Measurements from ENCODE around the gene PDIA5. TPM values are rescaled to one million over a fixed set of nuclear protein-coding genes. Genes with fewer than 3 reads are reported as not detected.

The PDIA5 gene
- total RNA-seq, 1 donor from 2014 or later = 128 TPM

DNA sequence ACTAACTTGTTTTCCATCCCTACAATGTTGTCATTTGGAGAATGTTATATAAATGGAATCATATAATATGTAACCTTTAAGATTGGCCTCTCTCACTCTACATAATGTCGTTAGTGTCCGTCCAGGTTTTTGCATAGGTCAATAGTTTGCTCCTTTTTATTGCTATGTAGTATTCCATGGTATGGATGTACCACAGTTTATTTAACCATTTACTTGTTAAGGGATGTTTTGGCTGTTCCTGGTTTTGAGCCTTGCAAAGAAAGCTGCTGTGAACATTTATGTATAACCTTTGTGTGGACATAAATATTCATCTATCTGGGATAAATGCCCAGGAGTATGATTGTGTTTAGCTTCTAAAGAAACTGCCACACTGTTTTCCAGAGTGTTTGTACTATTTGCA lies 100.9 kb downstream of the PDIA5 start:
- H3K27ac Mint-ChIP-seq (ENCODE audit: unreplicated experiment) = no peak overlapping the region
- H3K9me3 Mint-ChIP-seq (ENCODE audit: low read depth) = peaks cover 11% of the 10 kb centered on the region
- TF ChIP-seq, protein P1, sequence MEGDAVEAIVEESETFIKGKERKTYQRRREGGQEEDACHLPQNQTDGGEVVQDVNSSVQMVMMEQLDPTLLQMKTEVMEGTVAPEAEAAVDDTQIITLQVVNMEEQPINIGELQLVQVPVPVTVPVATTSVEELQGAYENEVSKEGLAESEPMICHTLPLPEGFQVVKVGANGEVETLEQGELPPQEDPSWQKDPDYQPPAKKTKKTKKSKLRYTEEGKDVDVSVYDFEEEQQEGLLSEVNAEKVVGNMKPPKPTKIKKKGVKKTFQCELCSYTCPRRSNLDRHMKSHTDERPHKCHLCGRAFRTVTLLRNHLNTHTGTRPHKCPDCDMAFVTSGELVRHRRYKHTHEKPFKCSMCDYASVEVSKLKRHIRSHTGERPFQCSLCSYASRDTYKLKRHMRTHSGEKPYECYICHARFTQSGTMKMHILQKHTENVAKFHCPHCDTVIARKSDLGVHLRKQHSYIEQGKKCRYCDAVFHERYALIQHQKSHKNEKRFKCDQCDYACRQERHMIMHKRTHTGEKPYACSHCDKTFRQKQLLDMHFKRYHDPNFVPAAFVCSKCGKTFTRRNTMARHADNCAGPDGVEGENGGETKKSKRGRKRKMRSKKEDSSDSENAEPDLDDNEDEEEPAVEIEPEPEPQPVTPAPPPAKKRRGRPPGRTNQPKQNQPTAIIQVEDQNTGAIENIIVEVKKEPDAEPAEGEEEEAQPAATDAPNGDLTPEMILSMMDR (IDR thresholded peaks at IDR 0.05) = no peak
- DNase-seq (ENCODE audit: low spot score) = no peak
- no peak overlapping the region for H3K4me3 Mint-ChIP-seq (ENCODE audit: unreplicated experiment)
- H3K27me3 Mint-ChIP-seq (ENCODE audit: low read depth) = no peaks in the 10 kb centered on the region
- H3K36me3 Mint-ChIP-seq (ENCODE audit: low read depth) = peaks cover 49% of the 10 kb centered on the region
- peaks cover 7% of the 10 kb centered on the region for H3K4me1 Mint-ChIP-seq (ENCODE audit: low read depth)

DNA sequence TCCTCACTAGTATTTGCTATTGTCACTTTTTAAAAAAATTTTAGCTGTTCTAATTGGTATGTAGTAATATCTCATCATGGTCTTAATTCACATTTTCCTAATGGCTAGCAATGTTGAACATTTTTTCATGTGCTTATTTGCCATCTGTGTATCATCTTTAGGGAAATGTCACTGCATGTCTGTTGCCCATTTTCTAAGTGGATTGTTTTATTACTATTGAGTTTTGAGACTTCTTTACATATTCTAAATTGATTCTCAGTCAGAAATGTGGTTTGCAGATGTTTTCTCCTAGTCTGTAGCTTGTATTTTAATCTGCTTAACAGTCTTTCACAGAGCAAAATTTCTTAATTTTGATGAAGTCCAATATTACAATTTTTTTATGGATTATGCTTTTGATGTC lies 101.3 kb downstream of the PDIA5 start:
- peaks cover 7% of the 10 kb centered on the region for H3K4me1 Mint-ChIP-seq (ENCODE audit: low read depth)
- H3K27ac Mint-ChIP-seq (ENCODE audit: unreplicated experiment) = no peak overlapping the region
- no peak overlapping the region for H3K4me3 Mint-ChIP-seq (ENCODE audit: unreplicated experiment)
- no peak for DNase-seq (ENCODE audit: low spot score)
- H3K36me3 Mint-ChIP-seq (ENCODE audit: low read depth) = peaks cover 45% of the 10 kb centered on the region
- TF ChIP-seq, protein P1 (IDR thresholded peaks at IDR 0.05) = no peak
- H3K27me3 Mint-ChIP-seq (ENCODE audit: low read depth) = no peaks in the 10 kb centered on the region
- peaks cover 11% of the 10 kb centered on the region for H3K9me3 Mint-ChIP-seq (ENCODE audit: low read depth)

DNA sequence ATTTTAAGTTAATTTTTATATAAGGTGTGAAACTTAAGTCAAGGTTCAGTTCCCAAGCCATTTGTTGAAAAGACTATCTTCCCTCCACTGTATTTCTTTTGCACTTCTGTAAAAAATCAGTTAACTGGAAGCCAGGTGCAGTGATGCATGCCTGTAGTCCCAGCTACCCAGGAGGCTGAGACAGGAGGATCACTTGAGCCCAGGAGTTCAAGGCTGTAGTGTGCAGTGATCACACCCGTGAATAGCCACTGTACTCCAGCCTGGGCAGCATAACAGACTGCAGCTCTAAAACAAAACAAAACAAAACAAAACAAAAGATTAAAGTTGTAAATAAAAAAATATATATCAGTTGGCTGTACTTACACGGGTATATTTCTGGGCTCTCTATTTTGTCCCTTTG lies 101.8 kb downstream of the PDIA5 start:
- TF ChIP-seq, protein P1 (IDR thresholded peaks at IDR 0.05) = no peak
- Mint-ChIP-seq H3K27ac (ENCODE audit: unreplicated experiment) (no peak overlapping the region), H3K4me1 (ENCODE audit: low read depth) (peaks cover 7% of the 10 kb centered on the region), H3K36me3 (ENCODE audit: low read depth) (peaks cover 41% of the 10 kb centered on the region), H3K4me3 (ENCODE audit: unreplicated experiment) (no peak overlapping the region), H3K27me3 (ENCODE audit: low read depth) (no peaks in the 10 kb centered on the region), H3K9me3 (ENCODE audit: low read depth) (peaks cover 11% of the 10 kb centered on the region)
- no peak for DNase-seq (ENCODE audit: low spot score)

DNA sequence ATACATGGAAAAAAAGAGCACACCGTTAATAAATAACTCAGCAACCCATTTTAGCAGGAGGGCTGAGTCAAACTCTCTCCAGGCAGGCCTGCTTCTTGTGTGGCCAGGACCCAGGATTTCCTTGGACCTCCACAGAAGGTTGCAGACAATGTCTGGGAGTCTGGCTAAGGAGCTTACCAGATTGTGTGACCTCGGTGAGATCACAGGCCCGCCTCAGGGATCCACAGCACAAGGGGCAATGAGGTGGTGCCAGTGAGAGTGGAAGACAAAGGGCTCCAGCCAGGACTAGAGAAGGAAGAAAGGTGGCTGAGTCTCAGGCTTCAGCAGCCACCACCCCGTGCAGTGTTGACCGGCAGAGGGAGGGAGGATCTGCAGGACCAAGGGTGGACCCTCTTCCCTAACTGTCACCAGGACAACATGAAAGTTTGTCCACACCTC lies 102.7 kb downstream of the PDIA5 start:
- Mint-ChIP-seq H3K4me1 (ENCODE audit: low read depth) (peaks cover 7% of the 10 kb centered on the region), H3K4me3 (ENCODE audit: unreplicated experiment) (no peak overlapping the region), H3K9me3 (ENCODE audit: low read depth) (peaks cover 11% of the 10 kb centered on the region), H3K27ac (ENCODE audit: unreplicated experiment) (no peak overlapping the region), H3K36me3 (ENCODE audit: low read depth) (peaks cover 35% of the 10 kb centered on the region), H3K27me3 (ENCODE audit: low read depth) (no peaks in the 10 kb centered on the region)
- DNase-seq (ENCODE audit: low spot score) = no peak
- TF ChIP-seq, protein P1 (IDR thresholded peaks at IDR 0.05) = no peak

DNA sequence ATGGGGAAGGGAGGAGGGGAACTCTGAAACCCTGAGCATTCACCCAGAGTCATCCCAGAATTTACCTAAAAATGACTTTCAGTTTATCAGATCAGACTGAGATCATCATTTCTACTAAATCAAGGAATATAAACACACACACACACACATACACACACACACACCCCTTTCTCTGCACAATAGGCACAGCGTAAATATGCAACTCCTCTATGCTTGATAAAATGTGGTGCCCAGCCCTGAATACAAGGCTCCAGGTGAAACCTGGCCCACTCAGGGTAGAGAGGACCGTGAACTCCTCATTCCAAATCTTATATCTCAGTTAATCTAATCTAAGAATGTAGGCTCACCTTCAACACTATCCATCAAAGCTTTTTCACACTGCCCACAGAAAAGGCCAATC lies 103.1 kb downstream of the PDIA5 start:
- Mint-ChIP-seq H3K27ac (ENCODE audit: unreplicated experiment) (no peak overlapping the region), H3K9me3 (ENCODE audit: low read depth) (peaks cover 9% of the 10 kb centered on the region), H3K4me3 (ENCODE audit: unreplicated experiment) (no peak overlapping the region), H3K4me1 (ENCODE audit: low read depth) (peaks cover 7% of the 10 kb centered on the region), H3K27me3 (ENCODE audit: low read depth) (no peaks in the 10 kb centered on the region), H3K36me3 (ENCODE audit: low read depth) (peaks cover 31% of the 10 kb centered on the region)
- TF ChIP-seq, protein P1 (IDR thresholded peaks at IDR 0.05) = no peak
- DNase-seq (ENCODE audit: low spot score) = no peak

All from chondrocyte (in vitro differentiated cells).